GM19452 (cell line): ENCODE results near the gene PHKA2.
"Not testable (repeated sequence)": the region's sequence is repeated elsewhere in the genome, so short reads cannot be mapped to it uniquely, and the experiment has no call there.

Source experiments
- ATAC-seq: cut with Tn5 transposase; IDR thresholded peaks from one replicate; pipeline ENCODE4 v1.9.1; 2021; ENCODE audit not compliant: unreplicated experiment

The PHKA2 gene

DNA sequence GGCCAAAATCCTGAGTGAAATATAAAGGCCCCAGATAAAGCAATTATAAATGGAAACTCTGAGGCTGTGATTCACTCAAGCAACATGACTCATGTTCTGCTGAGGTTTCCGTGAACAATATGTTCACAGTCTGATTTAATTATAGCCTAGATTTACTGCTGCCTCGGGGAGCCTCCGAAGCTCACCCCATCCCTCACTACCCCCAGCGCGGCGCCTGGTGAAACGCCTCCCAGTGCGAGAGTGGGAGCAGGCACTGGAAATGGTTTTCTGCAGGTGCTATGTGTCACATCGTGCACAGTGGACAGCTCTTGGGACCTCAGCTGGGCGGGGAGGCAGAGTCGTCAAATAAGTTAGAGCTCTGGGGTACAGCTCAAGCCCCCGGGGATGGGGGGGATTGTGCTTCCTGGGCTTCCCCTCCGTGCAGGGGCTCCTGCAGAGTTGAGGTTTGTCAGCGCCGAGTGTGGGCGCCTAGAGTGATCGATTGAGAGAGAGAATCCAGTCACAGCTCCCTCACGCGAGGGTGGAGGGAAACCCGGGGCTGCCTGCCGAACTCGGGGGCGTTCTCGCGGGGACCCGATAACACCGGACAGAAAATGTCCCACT lies 110.6 kb downstream of the PHKA2 start:
- ATAC-seq: no peak

DNA sequence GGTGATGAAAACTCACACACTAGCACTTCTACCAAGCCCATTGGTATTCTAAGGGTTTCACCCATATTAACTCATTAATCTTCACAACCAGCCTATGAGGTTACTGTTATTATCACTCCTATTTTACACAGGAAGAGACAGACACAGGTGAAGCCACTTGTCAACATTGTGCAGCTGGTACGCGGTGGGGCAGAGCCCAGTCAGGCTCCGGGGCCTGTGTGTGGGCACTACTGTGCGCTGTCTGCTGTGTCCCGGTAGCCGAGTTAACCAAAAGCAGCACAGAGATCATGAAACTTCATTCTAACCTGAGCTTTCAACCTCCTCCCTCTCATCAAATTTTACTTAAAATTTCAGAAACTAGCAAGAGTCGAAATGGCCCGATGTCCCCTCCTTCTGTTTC lies 111.3 kb downstream of the PHKA2 start:
- ATAC-seq: no peak

DNA sequence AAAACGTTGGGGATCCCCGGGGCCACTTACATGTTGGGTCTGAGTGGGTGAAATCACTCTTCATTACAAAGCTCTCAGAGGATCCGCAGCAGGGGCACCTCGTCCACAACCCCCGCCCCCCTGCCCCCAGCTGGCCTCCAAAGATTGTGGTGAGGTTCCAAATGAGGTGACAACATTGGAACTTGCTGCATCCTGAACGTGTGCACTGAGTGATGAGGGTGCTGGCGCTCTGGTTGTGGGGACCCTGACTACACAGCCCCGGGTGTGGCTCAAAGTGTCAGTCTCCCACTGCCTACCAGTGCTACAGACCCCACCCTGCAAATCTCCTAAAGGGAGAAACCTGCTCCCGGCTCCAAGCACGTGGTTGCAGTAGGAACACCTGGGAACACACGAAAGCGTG lies 111.9 kb downstream of the PHKA2 start:
- no peak for ATAC-seq

DNA sequence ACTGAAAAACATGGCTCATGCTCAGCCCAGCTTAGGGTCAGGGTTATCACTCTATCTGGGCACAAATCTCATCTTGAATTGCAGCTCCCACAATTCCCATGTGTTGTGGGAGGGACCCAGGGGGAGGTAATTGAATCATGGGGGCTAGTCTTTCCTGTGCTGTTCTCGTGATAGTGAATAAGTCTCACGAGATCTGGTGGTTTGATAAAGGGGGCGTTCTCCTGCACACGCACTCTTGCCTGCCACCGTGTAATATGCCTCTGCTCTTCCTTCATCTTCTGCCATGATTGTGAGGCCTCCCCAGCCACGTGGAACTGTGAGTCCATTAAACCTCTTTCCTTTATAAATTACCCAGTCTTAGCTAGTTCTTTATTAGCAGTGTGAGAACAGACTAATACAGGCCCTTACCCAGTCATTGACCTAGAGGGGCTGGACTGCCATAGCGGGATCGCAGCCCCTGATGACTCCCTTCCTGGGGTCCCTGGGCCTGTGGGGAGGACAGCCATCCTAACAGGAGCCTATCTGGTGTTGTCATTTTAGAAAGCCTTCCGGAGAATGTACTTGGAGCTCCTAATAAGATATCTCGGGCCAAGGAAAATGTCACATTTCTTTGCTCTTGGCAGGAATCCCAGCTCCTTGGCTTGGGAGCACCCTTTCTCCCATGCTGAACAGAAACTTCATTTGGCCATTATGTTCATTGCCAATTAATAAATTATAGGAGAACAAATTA lies 112.6 kb downstream of the PHKA2 start:
- ATAC-seq: no peak

DNA sequence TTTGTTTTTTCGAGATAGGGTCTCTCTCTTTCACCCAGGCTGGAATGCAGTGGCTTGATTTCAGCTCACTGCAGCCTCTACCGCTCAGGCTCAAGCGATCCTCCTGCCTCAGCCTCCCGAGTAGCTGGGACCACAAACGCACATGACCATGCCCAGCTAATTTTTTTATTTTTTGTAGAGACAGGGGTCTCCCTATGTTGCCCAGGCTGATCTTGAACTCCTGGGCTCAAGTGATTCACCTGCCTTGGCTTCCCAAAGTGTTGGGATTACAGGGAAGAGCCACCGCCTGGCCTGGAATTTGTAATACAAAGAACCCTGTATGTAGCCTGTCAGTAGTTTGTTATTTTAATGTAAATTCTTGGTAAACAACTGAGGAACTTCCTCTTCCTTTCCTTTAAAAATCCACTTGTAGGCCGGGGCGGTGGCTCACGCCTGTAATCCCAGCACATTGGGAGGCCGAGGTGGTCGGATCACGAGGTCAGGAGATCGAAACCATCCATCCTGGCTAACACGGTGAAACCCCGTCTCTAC lies 119.5 kb downstream of the PHKA2 start:
- no peak for ATAC-seq

DNA sequence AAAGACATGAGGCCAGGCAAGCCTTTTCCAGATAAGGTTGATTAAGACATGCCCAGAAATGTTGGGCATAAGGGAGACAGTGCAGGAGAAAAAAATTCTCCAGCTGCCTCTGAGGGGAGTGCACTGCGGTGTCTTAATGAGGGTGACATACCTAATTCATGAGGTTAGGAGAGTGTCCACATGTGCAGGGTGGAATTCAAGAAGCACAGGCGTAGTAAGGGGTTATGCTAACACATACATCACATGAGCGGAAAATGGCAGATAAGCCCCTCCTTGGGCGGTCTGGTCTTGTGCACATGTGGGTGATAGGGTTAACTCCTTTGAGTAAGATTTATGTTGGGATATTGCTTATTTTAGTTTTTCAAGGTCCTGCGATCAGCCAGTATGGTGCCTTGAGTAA lies 122.4 kb downstream of the PHKA2 start:
- ATAC-seq: no peak

DNA sequence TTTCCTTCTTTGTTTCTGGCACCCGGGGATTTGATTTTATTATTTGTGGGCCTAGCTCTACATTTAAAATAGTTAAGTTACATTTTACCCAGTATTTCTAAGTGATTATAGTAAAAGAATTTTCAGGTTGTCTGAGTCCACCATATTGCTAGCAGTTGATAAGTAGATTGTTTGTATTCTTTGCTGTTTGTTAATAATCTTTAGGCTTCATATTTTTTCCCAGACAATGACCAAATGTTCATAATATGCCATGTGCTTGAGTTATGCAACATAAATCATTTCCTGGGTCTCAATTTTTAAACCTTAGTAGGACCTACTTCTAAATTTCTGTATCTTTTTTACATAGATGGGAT lies 127.3 kb downstream of the PHKA2 start:
- no peak for ATAC-seq

DNA sequence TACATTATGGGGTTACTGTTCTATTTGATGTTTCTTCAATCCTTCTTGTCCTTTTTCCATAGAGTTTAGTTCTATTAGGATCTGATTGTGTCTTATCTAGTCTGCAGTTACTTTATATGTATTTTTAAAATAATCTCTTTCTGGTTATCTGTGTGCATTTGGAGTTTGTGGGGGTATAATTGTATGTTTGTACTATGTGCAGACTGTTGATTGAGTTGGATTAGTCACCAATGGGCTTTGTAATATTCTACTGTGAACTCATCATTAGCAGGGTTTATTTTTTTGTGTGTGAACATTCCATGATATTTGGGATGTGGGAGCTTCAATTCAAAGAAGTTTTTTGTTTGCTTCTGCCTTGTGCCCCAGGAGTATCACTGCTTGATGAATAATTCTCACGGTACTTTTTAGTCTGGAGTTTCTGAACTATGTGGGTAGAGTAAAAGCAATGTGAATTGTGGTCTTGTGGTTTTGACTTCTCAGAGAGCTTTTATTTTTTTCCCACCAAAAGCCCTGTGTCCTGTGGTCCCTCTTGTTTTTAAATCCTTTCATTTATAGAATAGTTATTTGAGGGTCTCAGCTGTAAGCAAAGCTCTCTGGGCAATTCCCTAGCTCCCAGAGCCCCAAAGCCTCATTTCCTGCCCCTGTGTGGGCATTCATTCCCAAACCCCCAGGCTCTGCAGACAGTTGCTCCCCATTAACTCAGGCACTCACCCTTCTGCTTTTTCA lies 127.8 kb downstream of the PHKA2 start:
- peak; percentile 95 for ATAC-seq

DNA sequence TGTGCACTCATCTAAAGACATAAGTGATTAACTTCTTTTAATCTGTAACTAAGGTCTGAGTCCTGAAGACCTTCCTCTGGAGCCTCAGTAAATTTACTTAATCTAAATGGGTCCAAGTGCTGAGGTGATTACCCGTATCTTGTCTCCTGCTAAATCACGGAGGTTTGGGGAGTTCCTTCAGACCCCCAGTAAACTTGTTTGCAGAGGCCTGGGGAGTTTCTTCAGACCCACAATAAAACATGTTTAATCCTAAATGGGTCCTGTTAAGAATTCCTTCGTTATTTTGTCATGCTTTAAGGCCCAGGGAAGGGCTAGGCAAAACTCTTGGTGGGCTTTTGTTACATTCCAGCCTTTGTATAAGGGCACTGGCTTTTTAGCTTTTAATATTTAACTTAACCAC lies 136.0 kb downstream of the PHKA2 start:
- not testable (repeated sequence) for ATAC-seq
